Right lung (tissue), 10 donors: ENCODE measurements around the gene ALB. TPM values are rescaled to one million over a fixed set of nuclear protein-coding genes. Genes with fewer than 3 reads are reported as not detected.
"Not testable (repeated sequence)": the region's sequence is repeated elsewhere in the genome, so short reads cannot be mapped to it uniquely, and the experiment has no call there.

Experiments used
- DNase-seq, 2 donors: peaks; one replicate each; pipeline ENCODE4 v3.0.0-alpha.2; 2013
- long read RNA-seq, 8 donors: transcript quantifications; one replicate each; lab custom pipeline, GENCODE V29; 2026
- polyA plus RNA-seq, 5 donors: library from polyadenylated mRNA; unstranded; fragments of 120-200 nt; gene quantifications; one replicate each; pipeline versions ENCODE4 v1.2.1 to v1.2.3, GENCODE V29; 2013; ENCODE audit warnings: inconsistent platforms in 1 of 5, low replicate concordance in 1 of 5; ENCODE audit not compliant: insufficient read length in 5 of 5, insufficient read depth in 1 of 5

Gene ALB
- 100 to 1,000 TPM in 1 of 5 donors, 1 to 10 TPM in 4; 2.7 to 852 (median 6.2) TPM for polyA plus RNA-seq
- long read RNA-seq, donor 1, partial matches to known transcripts: 0 of 2 reads
- long read RNA-seq, donor 1, other reads (novel, unspliced or antisense): 0 of 2 reads
- long read RNA-seq, donor 2: 0 reads
- long read RNA-seq, donor 3: 0 reads
- long read RNA-seq, donor 4, partial matches to known transcripts: 6 of 9 reads
- long read RNA-seq, donor 4, other reads (novel, unspliced or antisense): 0 of 9 reads
- long read RNA-seq, donor 5, transcript ALB-210 (2 exons, 422 nt): minor isoform, 11 of 1,037 reads
- long read RNA-seq, donor 5, transcript ALB-218 (4 exons, 665 nt): minor isoform, 53 of 1,037 reads
- long read RNA-seq, donor 5, transcript ALB-201 (15 exons, 2,263 nt): major isoform, 224 of 1,037 reads
- long read RNA-seq, donor 5, transcript ALB-216 (11 exons, 1,519 nt): minor isoform, 15 of 1,037 reads
- long read RNA-seq, donor 5, partial matches to known transcripts: 713 of 1,037 reads
- long read RNA-seq, donor 5, other reads (novel, unspliced or antisense): 13 of 1,037 reads
- long read RNA-seq, donor 6, partial matches to known transcripts: 0 of 5 reads
- long read RNA-seq, donor 6, other reads (novel, unspliced or antisense): 0 of 5 reads
- long read RNA-seq, donor 7, transcript ALB-201 (15 exons, 2,263 nt): major isoform, 5 of 16 reads
- long read RNA-seq, donor 7, partial matches to known transcripts: 10 of 16 reads
- long read RNA-seq, donor 7, other reads (novel, unspliced or antisense): 0 of 16 reads
- long read RNA-seq, donor 8: 0 reads

GRCh38 chr4:73404042-73404441 is at the start of gene ALB:
ALB (plus strand) TSS chr4:73404287; CDS start chr4:73404328, 41 bp downstream.
- no peak for DNase-seq

- DNase-seq: not testable (repeated sequence)
Observed at GRCh38 chr4:73357174-73357573, 46.9 kb upstream of the ALB start.

GRCh38 chr4:73369506-73370199 is 34.4 kb upstream of the ALB start:
- not testable (repeated sequence) for DNase-seq

DNA sequence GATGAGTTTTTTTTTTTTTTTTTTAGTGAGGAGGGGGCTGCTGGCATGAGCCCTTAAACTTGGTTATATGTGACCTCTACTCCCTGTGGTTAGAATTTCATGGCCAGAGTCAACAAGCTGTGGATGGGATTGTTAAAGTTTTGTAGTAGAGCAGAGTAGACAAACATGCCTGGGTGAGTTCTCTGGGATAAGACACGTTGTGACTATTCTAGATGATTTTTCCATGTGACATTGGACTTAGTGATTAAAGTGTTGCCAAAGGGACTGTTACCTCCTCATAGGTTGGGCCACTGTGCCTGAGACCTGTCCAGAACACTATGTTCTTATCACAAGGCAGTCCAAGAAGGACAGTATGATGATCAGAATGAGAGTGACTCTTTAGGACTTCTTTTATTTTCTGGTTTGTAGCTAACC is 28.8 kb upstream of the ALB start:
- DNase-seq: no peak

GRCh38 chr4:73376251-73376650 is 27.8 kb upstream of the ALB start:
- no peak for DNase-seq

GRCh38 chr4:73376976-73377375 is 27.1 kb upstream of the ALB start:
- no peak for DNase-seq

DNA sequence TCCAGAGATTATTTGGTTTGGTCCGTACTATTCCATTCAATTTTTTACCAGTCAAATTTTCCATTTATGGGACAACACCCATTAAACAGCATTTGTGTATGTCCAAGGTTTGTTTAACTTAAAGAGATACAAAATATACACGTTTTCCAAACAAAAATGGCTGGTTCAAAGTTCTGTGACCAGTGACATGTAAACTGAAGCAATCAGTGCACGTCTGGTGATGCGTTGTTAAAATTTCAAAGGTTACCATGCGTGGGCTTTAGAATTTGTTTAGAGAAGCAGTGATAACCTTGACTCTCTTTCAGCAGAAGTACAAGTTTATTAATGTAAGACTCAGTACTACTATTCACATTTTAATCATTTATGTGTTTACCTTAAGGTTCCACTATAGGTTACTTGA is 25.2 kb upstream of the ALB start:
- no peak for DNase-seq

- no peak for DNase-seq
Observed at GRCh38 chr4:73379946-73380345, 24.1 kb upstream of the ALB start.

DNA sequence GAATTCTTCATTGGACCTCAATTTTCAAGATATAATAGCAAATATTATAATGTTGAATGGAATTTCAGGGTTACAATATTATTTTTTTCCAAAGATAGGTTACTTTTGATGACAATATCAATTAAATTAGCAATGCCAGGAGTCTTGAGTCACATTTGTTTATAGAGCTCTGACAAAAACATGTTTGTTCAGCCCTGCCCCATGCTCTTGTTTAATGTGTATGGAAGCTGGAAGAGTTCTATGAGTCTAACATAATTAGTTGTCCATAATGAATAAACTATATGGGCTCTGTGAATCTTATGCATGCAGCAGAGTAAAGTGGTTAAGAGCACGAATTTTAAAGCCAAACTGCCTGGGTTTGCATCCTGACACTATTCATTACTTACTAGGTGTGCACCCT is 22.9 kb upstream of the ALB start:
- no peak for DNase-seq

DNA sequence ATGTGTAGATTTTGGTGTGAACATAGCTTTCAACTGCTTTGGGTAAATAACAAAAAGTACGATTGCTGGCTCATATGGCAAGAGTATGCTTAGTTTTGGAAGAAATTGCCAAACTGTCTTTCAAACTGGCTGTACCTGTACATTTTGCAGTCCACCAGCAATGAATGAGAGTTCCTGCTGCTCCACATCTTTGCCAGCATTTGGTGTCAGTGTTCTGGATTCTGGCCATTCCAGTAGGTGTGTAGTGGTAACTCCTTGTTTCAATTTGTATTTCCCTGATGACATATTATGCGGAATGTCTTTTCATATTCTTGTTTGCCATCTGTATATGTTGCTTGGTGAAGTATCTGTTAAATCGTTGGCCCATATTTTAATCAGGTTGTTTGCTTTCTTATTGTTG is 20.6 kb upstream of the ALB start:
- no peak for DNase-seq

GRCh38 chr4:73387552-73387951 is 16.5 kb upstream of the ALB start:
- DNase-seq: no peak

GRCh38 chr4:73388887-73389286 is 15.2 kb upstream of the ALB start:
- DNase-seq: no peak

DNA sequence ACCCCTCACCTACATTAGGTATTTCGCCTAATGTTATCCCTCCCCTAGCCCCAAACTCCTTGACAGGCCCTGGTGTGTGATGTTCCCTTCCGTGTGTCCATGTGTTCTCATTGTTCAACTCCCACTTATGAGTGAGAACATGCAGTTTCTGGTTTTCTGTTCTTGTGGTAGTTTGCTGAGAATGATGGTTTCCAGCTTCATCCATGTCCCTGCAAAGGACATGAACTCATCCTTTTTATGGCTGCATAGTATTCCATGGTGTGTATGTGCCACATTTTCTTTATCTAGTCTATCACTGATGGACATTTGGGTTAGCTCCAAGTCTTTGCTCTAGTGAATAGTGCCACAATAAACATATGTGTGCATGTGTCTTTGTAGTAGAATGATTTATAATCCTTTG is 14.4 kb upstream of the ALB start:
- not testable (repeated sequence) for DNase-seq

DNA sequence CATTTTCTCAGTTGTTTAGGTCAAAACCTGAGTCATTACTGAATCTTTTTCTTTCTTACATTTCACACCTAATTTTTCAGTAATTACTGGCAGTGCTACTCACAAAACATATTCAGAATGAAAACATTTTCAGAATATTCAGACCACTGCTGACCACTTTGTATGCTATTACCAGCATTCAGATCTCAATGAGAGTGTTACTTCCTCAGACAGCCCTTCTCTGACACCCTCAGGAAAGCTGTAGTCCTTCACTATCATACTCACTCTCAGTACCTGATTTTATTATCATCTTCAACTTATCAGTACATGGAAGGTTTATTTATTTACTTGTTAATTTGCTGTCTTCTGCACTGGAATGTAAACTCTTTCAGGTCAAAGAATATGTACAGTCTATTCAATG is 12.3 kb upstream of the ALB start:
- DNase-seq: no peak

- no peak for DNase-seq
Observed at GRCh38 chr4:73392936-73393335, 11.2 kb upstream of the ALB start.

DNA sequence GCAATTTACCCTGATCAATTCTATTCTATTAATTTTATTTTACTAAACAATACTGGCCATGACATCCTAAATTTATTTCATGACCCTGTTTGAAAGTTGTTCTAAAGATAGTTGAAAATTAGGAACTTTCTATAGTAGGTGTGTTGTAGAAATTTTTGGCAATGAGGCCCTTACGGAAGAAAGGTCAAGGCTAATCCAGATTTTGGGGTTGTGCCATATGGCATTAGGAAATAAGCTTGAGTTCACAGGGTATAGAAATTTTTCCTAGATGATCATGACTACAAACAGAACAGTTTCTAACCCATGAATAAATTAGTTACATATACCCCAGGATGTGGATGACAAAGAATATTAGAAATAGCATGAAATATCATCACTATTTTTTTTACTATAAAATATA is 7.8 kb upstream of the ALB start:
- DNase-seq: no peak

GRCh38 chr4:73396993-73397972 is 6.8 kb upstream of the ALB start:
- no peak for DNase-seq

GRCh38 chr4:73401412-73401811 is 2.7 kb upstream of the ALB start:
- no peak for DNase-seq

GRCh38 chr4:73404457-73404856 is 370 bp downstream of the ALB start:
- no peak for DNase-seq

DNA sequence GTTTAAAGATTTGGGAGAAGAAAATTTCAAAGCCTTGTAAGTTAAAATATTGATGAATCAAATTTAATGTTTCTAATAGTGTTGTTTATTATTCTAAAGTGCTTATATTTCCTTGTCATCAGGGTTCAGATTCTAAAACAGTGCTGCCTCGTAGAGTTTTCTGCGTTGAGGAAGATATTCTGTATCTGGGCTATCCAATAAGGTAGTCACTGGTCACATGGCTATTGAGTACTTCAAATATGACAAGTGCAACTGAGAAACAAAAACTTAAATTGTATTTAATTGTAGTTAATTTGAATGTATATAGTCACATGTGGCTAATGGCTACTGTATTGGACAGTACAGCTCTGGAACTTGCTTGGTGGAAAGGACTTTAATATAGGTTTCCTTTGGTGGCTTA is 1.1 kb downstream of the ALB start:
- no peak for DNase-seq

DNA sequence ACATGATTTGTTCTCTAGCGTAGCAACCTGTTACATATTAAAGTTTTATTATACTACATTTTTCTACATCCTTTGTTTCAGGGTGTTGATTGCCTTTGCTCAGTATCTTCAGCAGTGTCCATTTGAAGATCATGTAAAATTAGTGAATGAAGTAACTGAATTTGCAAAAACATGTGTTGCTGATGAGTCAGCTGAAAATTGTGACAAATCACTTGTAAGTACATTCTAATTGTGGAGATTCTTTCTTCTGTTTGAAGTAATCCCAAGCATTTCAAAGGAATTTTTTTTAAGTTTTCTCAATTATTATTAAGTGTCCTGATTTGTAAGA is 2.4 kb downstream of the ALB start:
- DNase-seq: no peak
